Brain pericyte (primary cell): ENCODE measurements around the gene ALG10B.

Experiments
- DNase-seq: peaks from one replicate; pipeline ENCODE4 v3.0.0-alpha.2; 2012; ENCODE audit warnings: low read depth, low spot score

Gene ALG10B

DNA sequence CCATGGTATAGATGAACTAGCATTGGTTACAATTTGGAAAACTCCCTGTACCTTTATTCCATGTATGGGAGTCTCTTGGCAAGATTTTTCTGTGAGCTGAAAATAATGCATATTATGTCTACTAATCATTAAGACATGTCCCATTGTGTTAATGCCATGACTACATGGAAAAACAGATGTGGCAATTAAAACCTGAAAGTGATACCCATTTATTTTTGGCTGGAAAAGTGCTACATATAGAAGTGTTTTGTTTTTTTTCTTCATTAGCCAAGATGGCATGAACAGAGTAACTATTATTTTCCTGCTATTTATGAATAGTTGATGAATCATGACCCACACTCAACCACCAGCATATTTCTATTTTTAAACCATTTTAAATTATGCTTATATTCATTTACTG lies 58.2 kb downstream of the ALG10B start:
- no peak for DNase-seq
